DMS79 (cell line): ENCODE results near the gene ASPA.
A peak's percentile ranks its signal among the peaks of the same experiment; 100 is the strongest.
"Not testable (repeated sequence)": the region's sequence is repeated elsewhere in the genome, so short reads cannot be mapped to it uniquely, and the experiment has no call there.

Experiments used
- DNase-seq: peaks from one replicate; lab custom pipeline; 2025; lab: John Stamatoyannopoulos, UW

ASPA gene

DNA sequence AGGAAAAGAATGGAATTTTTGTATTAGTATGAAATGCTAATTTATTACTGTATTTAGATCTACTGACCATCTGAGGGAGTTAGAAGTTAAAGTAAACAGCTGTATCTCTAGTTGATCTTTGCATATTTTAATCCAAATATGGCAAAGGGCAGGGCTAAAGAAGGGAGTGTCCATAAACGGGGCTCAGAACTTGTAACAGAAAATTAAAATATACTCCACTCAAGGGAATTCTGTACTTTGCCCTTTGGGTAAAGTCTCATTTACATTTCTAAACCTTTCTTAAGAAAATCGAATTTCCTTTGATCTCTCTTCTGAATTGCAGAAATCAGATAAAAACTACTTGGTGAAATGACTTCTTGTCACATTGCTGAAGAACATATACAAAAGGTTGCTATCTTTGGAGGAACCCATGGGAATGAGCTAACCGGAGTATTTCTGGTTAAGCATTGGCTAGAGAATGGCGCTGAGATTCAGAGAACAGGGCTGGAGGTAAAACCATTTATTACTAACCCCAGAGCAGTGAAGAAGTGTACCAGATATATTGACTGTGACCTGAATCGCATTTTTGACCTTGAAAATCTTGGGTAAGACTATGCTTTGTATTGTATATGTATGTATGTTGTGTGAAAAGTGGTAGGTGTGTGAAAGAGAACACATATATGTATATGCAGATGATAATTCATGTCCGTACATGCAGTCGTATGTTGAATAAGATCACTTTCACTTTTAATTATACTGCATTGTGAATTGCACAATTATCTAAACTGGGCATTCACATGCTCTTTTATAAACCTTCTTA is at the start of gene ASPA:
ASPA (plus strand) TSS at position 186 of the 799 bp plus-strand sequence; CDS start at position 349, 163 bp downstream.
- DNase-seq = no peak

DNA sequence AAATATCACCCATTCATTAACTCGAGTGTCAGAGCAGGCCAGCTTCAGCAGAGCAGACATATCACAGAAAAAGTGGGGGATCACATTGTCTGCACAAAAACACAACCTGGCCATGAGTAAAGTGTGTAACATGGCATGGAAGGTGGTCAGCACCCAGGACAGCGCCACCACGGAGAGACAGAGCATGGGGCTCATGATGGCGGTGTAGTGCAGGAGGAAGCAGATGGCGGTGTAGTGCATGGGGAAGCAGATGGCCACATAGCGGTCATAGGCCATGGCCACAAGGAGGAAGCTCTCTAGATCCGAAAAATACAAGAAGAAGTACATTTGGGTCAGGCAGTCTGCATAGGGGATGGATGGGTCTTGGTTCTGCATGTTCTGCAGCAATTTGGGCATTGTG is 42.6 kb upstream of the ASPA start:
- not testable (repeated sequence) for DNase-seq

DNA sequence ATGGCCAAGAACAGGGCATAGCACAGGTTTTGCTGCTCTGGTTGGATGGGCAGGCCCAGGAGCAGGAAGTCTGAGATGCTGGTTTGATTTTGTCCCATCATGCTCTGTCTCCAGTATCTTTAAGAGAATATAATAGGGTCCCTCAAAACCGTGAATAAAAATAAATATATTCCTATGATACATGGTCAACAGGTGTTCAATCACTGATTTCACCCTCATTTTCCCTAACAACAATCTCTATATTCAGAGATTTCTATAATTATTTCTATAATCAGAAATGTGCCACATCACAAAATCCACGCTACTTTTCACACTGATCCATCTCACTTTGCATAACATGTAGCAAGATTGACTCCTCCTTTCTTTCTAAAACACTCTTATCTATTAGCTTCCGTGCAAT is 42.1 kb upstream of the ASPA start, which contains the start of gene OR1E2:
OR1E2 (minus strand) TSS at position 101 of the 400 bp plus-strand sequence; CDS start at position 101, 0 bp downstream.
- DNase-seq = no peak

DNA sequence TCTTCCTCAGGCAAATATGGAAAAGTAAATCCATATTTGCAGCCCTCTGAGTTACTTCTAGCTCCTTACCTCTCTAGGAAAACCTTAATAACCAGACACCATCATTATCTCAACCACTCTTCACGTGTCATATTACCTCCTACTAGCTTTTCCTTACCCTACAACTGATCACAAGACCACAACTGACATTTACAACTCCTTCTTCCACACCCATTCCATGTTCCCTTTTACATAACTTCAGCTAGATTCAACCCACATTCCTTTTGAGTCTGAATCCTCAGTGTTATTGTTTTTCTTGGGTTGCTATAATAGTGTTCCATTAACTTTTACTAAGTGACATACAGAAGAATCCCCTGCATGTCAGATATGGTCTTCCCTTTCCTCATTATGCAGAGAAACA is 37.4 kb upstream of the ASPA start:
- DNase-seq = no peak

DNA sequence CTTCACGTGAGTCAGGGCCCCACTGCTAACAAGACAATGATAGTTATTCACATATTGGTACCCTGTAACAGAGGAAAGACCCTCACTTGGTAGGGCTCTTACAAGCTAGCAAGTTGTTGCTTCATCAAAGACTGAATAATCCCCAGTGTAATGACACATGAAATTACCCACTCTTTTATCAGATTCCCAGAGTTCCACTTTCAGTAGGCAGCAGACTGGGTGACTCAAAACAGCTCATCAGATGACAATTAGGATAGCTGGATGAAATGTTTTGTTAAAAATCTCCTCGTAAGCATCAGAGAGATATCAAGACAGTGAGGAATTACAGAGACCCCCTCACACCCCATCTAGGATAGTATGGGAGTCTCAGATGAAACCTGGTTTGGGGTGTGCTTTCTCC is 35.3 kb upstream of the ASPA start:
- DNase-seq = no peak

DNA sequence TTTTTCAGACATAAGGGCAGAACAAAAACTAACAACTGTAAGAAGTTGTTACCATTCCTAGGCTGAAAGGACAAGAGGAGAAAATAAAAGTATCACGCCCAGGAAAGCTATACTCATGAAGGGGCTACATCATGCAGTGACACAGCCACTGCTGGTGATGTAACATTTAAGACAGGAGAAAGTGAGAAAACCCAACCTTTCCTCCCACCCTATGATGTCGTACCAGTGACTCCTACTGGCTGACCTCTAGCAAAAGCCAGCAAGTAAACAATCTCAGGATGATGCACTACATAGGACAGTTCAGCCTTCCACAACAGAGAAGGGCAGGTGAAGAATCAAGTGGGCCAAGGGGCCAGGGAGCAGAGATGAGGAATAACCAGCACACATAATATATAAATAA is 28.2 kb upstream of the ASPA start:
- DNase-seq = no peak

DNA sequence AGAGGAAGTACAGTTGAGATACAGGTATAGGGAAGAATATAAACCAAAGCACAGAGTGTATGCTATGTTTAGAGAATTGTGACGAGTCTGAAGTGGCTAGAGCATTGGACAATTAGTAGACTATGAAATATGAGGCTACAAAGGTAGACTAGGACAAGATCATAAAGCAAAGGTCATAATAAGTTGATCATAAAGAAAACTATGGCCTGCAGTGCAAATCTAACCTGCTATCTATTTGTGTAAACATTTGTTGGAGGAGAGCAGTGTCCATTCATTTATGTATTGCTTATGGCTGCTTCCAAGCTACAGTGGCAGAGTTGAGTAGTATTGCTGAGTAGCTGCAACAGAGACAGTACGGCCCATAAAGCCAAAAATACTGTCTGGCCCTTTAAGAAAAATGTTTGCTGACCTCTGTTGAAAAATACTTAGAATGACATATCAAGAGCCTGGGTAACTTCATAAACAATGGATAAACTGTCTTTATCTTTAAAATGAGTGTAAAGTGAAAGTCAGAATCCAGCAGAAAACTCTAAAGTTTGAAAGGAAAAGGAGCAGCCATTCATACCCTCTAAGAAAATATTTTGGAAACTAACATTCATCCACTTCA is 27.6 kb upstream of the ASPA start:
- DNase-seq = no peak

DNA sequence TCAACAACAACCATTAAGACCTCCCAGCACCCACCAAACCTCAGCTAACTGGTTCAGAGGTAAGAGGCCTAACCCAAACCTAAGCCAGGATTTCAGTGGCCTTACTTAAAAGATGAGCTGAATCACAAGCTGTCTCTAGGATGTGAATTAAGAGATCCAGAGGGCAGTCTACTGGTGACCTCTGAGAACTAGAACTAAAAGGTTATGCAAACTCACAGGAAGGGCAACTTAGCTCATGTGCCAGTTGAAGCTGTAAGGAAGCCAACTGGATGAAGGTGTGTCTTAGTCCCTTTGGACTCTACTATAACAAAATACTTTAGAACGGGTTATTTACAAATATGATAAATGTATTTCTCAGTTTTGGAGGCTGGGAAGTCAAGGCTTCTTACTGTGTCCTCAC is 9.4 kb upstream of the ASPA start:
- not testable (repeated sequence) for DNase-seq

DNA sequence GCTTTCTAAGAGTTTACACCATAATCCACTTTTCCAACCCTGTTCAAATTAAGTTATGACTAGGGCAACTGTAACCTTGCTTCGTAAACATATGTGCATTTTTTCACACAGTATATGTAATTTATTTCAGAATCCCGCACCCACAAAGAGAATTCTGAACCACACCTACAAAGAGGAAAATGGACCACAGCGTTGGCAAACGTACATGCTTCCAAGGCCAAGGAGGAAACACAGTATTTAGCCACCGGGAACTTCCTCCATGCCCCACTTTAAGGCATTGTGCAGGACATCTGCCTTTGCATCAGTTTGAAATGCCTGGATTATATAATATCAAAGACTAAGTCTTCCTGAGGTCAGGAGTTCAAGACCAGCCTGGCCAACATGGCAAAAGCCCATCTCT is 6.3 kb upstream of the ASPA start:
- no peak for DNase-seq

DNA sequence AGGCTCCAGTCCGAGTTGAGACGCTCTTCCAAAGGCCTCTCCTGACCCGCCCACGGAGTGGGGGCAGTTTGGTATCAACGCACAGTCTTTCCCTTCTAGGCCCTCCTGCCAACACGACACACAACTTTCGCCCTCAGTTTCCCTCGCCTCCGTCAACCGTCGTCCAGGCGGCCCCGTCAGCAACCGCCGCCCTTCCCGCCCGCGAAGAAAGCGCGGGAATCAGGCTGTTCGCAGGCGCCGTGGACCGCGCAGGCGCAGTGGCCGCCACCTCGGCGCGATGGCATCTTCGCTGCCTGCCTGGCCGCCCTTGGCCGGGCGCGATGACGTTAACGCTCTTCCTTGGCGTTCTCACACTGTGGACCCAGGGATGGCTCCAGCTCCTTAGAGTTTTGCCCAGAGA is 4.2 kb upstream of the ASPA start, which contains the start of gene SPATA22:
SPATA22 (minus strand) TSS at position 221 of the 400 bp plus-strand sequence. CDS start 2,494 bp downstream, outside the sequence.
- no peak for DNase-seq

DNA sequence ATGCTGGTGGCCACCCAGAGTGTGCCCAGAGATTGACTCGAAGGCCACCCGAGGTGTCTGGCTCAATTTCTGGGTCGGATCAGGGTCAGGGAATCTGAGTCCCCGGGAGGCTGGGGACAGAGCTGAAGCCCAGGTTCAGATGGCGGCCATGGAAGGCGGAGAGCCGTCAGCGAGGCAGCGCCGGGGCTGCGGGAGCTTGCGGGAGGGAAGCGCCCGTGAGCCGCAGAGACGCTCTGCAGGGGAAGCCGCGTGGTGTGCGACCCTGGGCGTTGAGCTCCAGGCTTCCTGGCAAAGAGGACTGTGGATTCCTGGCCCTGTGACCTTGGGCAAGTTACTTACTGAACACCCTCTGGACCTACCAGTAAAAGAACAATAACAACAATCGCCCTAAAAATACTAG is 3.7 kb upstream of the ASPA start:
- no peak for DNase-seq

DNA sequence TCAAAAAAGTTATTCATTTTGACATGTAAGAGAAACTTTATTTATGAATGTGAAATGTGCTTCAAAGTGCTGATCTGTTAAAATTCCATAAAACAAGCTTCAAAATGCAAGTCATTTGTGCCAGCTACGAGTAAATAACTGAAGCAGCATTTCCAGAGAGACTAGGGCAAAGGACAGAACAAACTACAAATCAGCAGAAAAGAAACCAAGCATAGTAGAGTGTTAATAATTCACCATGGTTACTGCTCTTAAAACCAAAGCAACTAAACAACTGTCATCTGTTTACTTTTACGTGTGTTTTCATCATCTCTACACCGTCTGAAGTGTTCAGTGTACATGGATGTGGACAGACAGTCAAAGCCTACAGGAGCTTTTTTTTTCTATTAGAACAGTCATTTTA is 1.6 kb upstream of the ASPA start:
- DNase-seq = peak; percentile 5

DNA sequence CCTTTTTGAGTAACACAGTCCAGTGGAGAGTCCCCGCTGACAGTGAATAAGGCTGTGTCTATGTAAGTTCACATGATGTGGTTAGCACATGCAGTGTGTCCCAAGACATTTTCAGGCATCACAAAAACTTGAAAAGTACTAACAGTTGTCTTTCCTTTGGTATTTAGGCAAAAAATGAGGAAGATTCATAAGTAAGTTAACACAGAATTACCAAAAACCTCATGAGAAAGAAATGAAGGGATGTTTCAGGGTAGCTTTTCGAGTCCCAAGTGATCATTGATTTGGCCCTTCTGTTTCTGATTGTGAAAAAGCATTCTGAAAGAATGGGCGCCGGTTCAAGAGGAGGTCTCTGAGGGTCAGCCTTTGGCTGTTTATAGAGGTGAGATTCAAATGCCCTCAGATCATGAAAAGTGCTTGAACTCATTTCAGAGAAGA is 529 bp upstream of the ASPA start:
- DNase-seq = no peak

DNA sequence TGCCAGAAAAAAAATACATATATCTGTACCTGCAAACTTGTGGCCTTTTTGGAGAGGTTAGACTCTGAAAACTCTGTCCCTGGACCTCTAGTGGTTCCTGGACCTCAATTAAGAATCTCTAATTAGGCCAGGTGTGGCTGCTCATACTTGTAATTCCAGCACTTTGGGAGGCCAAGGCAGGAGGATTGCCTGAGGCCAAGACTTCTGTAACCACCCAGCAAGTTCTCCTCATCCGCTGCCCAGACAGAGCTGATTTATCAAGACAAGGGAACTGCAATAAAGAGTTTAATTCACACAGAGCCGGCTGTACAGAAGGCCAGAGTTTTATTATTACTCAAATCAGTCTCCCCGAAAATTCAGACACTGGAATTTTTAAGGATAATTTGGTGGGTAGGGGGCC is 4.2 kb downstream of the ASPA start:
- DNase-seq = no peak

DNA sequence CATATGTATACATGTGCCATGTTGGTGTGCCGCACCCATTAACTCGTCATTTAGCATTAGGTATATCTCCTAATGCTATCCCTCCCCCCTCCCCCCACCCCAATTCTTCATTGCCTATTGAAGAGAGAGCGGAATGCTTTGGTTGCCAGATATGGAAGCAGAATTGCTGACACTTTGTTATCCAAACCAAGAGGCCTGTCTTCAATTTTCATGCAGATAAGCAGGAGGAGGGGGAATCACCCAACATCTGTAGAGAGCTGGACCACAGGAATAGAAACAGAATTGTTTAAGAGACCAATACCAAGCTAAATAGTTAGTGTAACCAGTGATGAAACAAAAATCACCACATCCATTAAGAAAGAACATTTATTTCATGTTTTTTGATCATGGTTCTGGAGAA is 7.1 kb downstream of the ASPA start:
- DNase-seq = no peak

DNA sequence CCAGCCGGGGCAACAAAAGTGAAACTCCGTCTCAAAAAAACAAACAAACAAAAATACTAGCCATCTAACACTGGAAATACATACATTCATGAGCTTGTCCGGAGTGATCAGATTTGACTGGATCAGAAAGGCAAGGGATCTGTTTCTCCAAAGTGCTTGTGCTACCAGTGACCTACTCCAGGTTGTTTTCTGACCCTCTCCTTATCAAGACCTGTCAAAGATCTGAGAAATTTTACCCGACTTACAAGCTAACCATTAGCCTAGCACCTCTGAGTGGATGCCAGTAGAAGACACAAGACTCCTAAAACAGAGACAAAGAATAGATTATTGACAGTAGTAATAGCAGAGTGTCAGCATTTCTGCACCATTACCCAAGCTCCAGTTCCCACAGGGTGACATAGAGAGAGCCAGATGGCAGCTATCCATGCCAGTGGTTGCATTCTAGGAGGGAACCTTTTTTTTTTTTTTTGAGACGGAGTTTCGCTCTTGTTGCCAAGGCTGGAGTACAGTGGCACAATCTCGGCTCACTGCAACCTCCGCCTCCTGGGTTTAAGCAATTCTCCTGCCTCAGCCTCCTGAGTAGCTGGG is 9.8 kb downstream of the ASPA start:
- no peak for DNase-seq

DNA sequence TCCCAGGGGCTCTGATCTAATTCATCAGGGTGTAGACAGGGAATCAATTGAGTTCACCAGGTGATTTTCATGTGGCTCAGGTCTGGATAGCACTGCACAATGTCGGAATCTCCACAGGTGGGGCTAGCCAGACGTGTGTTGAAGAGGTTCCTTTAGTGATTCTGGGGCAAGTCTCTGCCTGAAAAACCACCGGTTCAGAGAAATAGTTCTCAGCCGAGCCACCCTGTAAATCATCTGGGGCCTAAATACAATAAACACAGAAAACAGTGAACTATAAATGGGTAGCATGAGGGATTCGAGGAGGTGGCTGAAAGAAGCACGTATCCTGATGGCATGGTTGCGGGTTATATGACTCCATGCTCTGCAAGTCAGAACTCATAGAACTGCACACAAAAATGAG is 21.3 kb downstream of the ASPA start:
- no peak for DNase-seq

DNA sequence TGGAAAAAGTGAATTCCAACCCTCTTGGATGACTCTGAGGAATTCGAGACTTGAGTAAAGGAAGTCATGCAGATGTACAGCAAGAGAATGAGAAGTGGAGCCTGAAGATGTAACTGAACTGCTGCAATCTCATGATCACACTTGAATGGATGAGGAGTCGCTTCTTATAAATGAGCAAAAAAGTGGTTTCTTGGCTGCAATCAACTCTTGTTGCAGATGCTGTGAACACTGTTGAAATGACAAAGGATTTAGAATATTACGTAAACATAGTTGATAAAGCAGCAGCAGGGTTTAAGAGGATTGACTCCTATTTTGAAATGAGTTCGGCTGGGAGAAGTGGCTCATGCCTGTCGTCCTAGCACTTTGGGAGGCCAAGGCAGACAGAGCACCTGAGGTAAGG is 25.5 kb downstream of the ASPA start:
- DNase-seq = no peak

DNA sequence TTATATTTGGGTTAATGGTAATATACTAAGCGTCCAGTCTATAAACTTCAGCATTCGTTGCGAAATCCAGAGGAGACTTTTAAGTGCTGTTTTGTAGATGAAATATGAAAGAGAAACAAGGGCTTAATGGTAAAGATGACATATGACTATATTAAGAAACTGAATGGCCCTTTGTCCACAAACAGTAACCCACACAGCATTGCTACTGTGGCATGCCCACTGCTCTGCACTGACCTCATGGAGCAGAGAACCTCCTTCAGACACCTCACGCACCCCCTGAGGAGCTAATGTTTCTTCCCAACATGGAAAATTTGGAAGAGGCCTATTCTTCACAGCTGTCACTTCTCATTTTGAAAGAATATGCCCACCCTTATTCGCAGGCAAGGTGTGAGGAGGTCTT is 26.7 kb downstream of the ASPA start:
- no peak for DNase-seq

DNA sequence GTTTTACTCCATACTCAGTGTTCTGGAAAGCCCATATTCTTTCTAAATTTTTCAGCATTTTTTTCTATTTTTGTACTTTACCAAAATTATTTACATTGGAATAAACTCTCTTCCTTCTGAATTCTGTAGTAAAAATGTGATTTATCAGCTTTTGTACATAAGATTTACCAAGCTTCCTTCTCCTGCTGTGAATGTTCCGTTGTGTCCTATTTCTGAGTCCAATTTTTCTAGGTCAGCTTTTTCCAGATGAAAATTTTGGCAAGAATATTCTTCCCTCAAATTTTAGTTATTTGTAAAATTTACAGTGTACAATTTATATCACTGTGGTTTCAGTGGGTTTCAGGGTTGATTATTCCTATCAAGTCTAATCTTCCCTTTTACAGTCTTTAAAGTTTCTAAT is 27.5 kb downstream of the ASPA start:
- no peak for DNase-seq

DNA sequence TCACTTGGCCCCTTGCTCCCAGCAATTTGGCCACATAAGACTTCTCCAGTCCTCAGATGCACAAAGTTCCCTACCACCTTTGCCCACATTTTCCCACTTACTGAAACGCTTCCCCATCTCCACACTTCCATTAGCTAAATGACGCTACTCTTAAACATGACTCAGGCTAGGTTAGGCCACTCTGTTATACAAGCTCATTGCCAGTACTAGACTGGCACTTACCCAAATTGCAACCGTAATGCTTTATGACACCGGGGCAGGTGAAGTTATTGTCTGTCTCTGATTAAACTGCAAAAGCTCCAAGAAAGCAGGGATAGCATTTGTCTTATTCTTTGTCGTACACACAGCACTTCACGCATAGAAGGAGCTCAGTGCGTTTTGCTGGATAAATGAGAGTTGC is 29.2 kb downstream of the ASPA start:
- DNase-seq = no peak

DNA sequence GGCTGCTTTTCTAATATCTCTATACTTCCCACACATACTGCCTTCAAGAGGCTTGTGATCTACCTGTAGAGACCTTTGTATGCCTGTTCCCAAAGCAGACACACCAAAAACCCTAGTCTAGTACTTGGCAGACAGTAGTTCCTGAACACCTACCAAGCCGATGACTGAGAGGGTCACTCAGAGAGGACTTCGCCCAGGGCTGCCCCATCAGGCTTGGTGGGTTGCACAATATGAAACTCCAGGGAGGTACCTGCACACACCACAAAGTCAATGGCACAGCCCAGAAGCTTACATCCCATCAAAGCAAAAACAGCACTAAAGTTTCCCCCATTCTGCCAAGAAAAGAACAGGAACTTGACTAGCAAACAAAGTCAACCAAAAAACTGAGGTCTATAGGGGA is 30.3 kb downstream of the ASPA start:
- no peak for DNase-seq

DNA sequence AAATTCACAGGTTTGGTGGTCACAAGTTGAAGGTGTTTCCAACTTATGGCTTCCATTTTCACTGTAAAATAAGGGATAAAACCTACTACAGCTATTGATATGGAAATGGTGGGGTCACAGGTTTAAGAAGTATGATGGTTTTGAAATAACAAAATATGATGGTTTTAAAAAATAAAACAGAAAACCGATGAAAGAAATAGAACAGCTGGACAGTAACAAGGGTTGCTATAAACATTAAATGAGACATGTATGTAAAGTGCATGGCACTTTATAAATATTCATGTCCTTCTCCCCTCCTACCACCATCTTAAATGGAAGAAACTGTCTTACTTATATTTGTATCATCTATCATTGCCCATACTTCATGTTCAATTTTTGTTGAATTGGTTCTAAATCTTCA is 31.3 kb downstream of the ASPA start:
- DNase-seq = no peak
